ENCODE measurements around the gene MRPS6. TPM values are rescaled to one million over a fixed set of nuclear protein-coding genes. Genes with fewer than 3 reads are reported as not detected.

The MRPS6 gene
- total RNA-seq, 1 donor from 2014 or later, result 40.2 TPM

DNA sequence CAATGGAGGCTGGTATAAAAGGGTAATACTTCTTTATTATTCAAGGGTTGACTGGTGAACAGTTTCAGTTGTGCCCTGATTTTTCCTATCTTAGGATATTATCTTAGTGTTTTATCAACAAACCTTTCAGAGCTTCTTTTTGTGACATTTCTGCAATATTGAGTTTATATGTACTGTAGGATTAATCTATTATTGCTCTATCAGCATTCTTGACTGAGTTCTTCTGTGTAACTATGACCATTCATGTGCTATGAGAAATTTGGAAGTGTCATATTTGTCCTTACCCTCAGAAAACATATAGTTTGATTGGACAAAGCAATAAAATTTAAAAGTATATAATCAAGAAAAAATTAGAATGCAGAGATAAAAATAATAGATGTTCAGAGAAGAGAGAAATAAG, 25.5 kb upstream of the MRPS6 start:
- H3K36me3 Mint-ChIP-seq (ENCODE audit: low read depth), result no peaks in the 10 kb centered on the region
- intact Hi-C loops (cut with micrococcal nuclease), result no loop called here
- CTCF ChIA-PET, result no interaction called here
- TF ChIP-seq, protein P1, sequence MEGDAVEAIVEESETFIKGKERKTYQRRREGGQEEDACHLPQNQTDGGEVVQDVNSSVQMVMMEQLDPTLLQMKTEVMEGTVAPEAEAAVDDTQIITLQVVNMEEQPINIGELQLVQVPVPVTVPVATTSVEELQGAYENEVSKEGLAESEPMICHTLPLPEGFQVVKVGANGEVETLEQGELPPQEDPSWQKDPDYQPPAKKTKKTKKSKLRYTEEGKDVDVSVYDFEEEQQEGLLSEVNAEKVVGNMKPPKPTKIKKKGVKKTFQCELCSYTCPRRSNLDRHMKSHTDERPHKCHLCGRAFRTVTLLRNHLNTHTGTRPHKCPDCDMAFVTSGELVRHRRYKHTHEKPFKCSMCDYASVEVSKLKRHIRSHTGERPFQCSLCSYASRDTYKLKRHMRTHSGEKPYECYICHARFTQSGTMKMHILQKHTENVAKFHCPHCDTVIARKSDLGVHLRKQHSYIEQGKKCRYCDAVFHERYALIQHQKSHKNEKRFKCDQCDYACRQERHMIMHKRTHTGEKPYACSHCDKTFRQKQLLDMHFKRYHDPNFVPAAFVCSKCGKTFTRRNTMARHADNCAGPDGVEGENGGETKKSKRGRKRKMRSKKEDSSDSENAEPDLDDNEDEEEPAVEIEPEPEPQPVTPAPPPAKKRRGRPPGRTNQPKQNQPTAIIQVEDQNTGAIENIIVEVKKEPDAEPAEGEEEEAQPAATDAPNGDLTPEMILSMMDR (IDR thresholded peaks at IDR 0.05), result no peak
- no peak for ATAC-seq (ENCODE audit: low read depth)
- H3K4me1 Mint-ChIP-seq, result peaks cover 9% of the 10 kb centered on the region
- no peak for DNase-seq
- peaks cover 4% of the 10 kb centered on the region for H3K9me3 Mint-ChIP-seq
- no peak overlapping the region for H3K27ac Mint-ChIP-seq
- no peaks in the 10 kb centered on the region for H3K27me3 Mint-ChIP-seq
- no peak overlapping the region for H3K4me3 Mint-ChIP-seq
- POLR2A ChIA-PET, result interaction anchor here (0.7 kb wide), 1 partner anchor 36 kb away, joined by 3 read pairs; no protein-coding TSS in a partner anchor

DNA sequence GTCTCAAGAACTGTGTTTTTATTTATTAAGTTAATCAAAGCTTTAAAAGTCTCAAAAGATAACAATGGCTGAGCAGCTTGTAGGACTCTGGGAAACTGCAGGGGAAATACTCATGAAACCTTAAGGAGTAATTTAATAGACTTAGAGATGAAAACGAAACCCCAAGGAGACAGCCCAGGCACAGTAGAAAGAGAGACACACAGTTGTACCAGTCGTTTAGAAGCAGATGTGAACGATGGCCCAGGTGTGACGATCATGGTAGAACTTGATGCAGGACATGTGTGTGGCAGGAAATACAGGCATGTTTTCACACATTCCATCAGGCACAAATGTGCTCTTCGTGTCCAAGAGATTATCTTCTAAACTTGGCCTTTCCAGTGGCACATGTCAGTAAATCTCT, 21.2 kb upstream of the MRPS6 start:
- ChIA-PET POLR2A (no interaction called here), CTCF (no interaction called here)
- intact Hi-C loops (cut with micrococcal nuclease), result no loop called here
- ATAC-seq (ENCODE audit: low read depth) (no peak), DNase-seq (no peak)
- Mint-ChIP-seq H3K27ac (no peak overlapping the region), H3K9me3 (peaks cover 4% of the 10 kb centered on the region), H3K4me1 (peaks cover 8% of the 10 kb centered on the region), H3K36me3 (ENCODE audit: low read depth) (no peaks in the 10 kb centered on the region), H3K4me3 (no peak overlapping the region), H3K27me3 (no peaks in the 10 kb centered on the region)
- TF ChIP-seq, protein P1 (IDR thresholded peaks at IDR 0.05), result no peak

DNA sequence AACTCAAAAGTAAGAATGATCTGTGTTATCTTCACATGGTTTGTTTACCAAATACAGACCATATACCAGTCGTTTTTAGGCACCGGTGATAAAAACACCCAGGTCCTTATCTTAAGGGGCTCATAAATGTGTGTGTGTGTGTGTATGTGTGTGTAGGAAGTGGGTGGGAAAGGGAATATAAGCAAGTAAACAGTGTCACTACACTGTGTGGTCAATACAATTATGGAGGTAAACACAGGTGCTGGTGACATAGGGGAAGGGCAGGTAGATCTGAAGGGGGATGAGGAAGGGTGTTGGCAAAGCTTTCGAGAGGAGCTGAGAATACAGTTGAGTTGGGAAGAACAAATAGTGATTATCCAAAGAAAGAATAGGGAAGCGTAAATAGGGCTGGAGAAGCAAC, 19.1 kb upstream of the MRPS6 start:
- ChIA-PET CTCF (no interaction called here), POLR2A (no interaction called here)
- no peak for ATAC-seq (ENCODE audit: low read depth)
- Mint-ChIP-seq H3K9me3 (no peaks in the 10 kb centered on the region), H3K4me3 (no peak overlapping the region), H3K27me3 (no peaks in the 10 kb centered on the region), H3K27ac (no peak overlapping the region), H3K36me3 (ENCODE audit: low read depth) (no peaks in the 10 kb centered on the region), H3K4me1 (peaks cover 8% of the 10 kb centered on the region)
- no peak for DNase-seq
- intact Hi-C loops (cut with micrococcal nuclease), result no loop called here
- TF ChIP-seq, protein P1 (IDR thresholded peaks at IDR 0.05), result no peak

DNA sequence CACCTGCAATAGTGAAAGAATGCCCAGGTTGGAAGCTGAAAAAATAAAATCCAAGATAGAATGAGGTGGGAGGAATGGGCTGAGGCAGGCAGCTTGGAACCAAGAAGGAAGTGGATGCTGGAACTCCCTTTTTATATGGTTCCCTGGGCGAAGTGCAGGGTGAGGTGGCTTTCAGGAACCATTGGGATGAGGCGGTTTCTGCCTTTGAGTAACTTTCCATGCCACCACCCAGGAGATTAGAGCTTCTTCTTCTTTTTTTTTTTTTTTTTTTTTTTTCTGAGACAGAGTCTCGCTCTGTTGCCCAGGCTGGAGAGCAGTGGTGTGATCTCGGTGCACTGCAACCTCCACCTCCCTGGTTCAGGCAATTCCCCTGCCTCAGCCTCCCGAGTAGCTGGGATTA, 17.8 kb upstream of the MRPS6 start:
- Mint-ChIP-seq H3K9me3 (no peaks in the 10 kb centered on the region), H3K27ac (no peak overlapping the region), H3K27me3 (no peaks in the 10 kb centered on the region), H3K4me1 (peaks cover 8% of the 10 kb centered on the region), H3K4me3 (no peak overlapping the region), H3K36me3 (ENCODE audit: low read depth) (no peaks in the 10 kb centered on the region)
- CTCF ChIA-PET, result interaction anchor here (1.1 kb wide), 1 partner anchor 11 kb away, joined by 3 read pairs; no protein-coding TSS in a partner anchor
- ATAC-seq (ENCODE audit: low read depth) (peak; percentile 45), DNase-seq (no peak)
- intact Hi-C loops (cut with micrococcal nuclease), result loop anchor here (5.0 kb wide), 1 partner anchor 33 kb away; no protein-coding TSS in a partner anchor
- TF ChIP-seq, protein P1 (IDR thresholded peaks at IDR 0.05), result no peak
- POLR2A ChIA-PET, result interaction anchor here (0.7 to 1.3 kb wide), 4 partner anchors 15 to 996 kb away, joined by 3 to 5 read pairs (median 4); no protein-coding TSS in a partner anchor

DNA sequence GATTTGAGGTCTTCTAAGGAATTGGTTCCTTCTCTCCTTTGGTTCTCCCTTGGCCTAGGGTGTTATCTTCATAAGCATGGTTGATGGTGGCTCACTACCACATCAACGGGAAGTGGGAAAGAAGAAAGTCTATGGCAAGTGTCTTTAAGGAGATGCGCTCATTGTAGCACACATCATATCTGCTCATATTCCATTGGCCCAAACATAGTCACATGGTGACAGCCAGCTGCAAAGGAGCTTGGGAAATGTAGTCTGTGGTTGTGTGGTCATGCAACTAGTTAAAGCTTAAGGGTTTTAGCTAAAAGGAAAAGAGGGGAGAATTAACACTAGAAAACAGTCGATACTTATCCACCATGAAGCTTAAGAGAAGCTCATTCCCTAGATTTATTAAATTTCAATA, 11.4 kb upstream of the MRPS6 start:
- intact Hi-C loops (cut with micrococcal nuclease), result no loop called here
- Mint-ChIP-seq H3K4me1 (no peaks in the 10 kb centered on the region), H3K27me3 (no peaks in the 10 kb centered on the region), H3K27ac (no peak overlapping the region), H3K9me3 (no peaks in the 10 kb centered on the region), H3K4me3 (no peak overlapping the region), H3K36me3 (ENCODE audit: low read depth) (no peaks in the 10 kb centered on the region)
- CTCF ChIA-PET, result no interaction called here
- POLR2A ChIA-PET, result interaction anchor here (0.6 kb wide), 1 partner anchor 41 kb away, joined by 3 read pairs; no protein-coding TSS in a partner anchor
- ATAC-seq (ENCODE audit: low read depth) (peak; percentile 50), DNase-seq (no peak)
- TF ChIP-seq, protein P1 (IDR thresholded peaks at IDR 0.05), result no peak

All from activated B cell treated with CpG ODN at 0.5 μM for 24 hours (primary cell).